CD4-positive, alpha-beta T cell treated with Interleukin-4 for 1 hour (primary cell): Measurements from ENCODE around the gene MED1.
"Not testable (repeated sequence)": the region's sequence is repeated elsewhere in the genome, so short reads cannot be mapped to it uniquely, and the experiment has no call there.

Source experiments
- DNase-seq, 2 donors: peaks; one replicate each; pipeline ENCODE4 v3.0.0-alpha.2; 2020 to 2022

The MED1 gene

GRCh38 chr17:39450847-39451581, at the start of gene MED1:
Gene MED1, minus strand, starts transcription at chr17:39451263. Its CDS starts 201 bp downstream, at chr17:39451062.
- DNase-seq, result peak; percentile 97

- DNase-seq, result not testable (repeated sequence)
Observed at GRCh38 chr17:39496921-39497320, 45.9 kb upstream of the MED1 start.

- DNase-seq, result no peak
Observed at GRCh38 chr17:39487946-39488345, 36.9 kb upstream of the MED1 start.

GRCh38 chr17:39487490-39487889, 36.4 kb upstream of the MED1 start:
- DNase-seq, result not testable (repeated sequence)

GRCh38 chr17:39486242-39486641, 35.2 kb upstream of the MED1 start:
- no peak for DNase-seq

GRCh38 chr17:39485555-39485954, 34.5 kb upstream of the MED1 start:
- DNase-seq, result no peak

- DNase-seq, result no peak
Observed at GRCh38 chr17:39484178-39484577, 33.1 kb upstream of the MED1 start.

- DNase-seq, result no peak
Observed at GRCh38 chr17:39483506-39483905, 32.4 kb upstream of the MED1 start.

GRCh38 chr17:39479631-39480030, 28.6 kb upstream of the MED1 start:
- not testable (repeated sequence) for DNase-seq

GRCh38 chr17:39473310-39473709, 22.2 kb upstream of the MED1 start:
- no peak for DNase-seq

GRCh38 chr17:39468610-39469009, 17.5 kb upstream of the MED1 start:
- not testable (repeated sequence) for DNase-seq

- DNase-seq, result not testable (repeated sequence)
Observed at GRCh38 chr17:39464639-39465181, 13.6 kb upstream of the MED1 start.

GRCh38 chr17:39462631-39463375, 11.7 kb upstream of the MED1 start:
- no peak for DNase-seq

GRCh38 chr17:39461926-39462569, 11.0 kb upstream of the MED1 start:
- no peak for DNase-seq

GRCh38 chr17:39461113-39461925, 10.3 kb upstream of the MED1 start, which contains the start of gene CDK12:
Gene CDK12, plus strand, starts transcription at chr17:39461486. Its CDS starts 586 bp downstream, at chr17:39462072.
- DNase-seq, result peak; percentile 98 to 99

GRCh38 chr17:39455919-39456318, 4.9 kb upstream of the MED1 start:
- DNase-seq, result no peak

GRCh38 chr17:39450051-39450450, 1.0 kb downstream of the MED1 start:
- DNase-seq, result no peak

GRCh38 chr17:39447561-39447960, 3.5 kb downstream of the MED1 start:
- DNase-seq, result no peak

- DNase-seq, result no peak
Observed at GRCh38 chr17:39443326-39443725, 7.7 kb downstream of the MED1 start.

- not testable (repeated sequence) for DNase-seq
Observed at GRCh38 chr17:39439868-39440267, 11.2 kb downstream of the MED1 start.

GRCh38 chr17:39429600-39429999, 21.5 kb downstream of the MED1 start:
- DNase-seq, result no peak

GRCh38 chr17:39416141-39416540, 34.9 kb downstream of the MED1 start:
- no peak for DNase-seq
